ENCODE data around the gene FAM163B.

The FAM163B gene

GRCh38 chr9:133594310-133594709 lies 14.9 kb downstream of the FAM163B start:
- no peak for DNase-seq

DNA sequence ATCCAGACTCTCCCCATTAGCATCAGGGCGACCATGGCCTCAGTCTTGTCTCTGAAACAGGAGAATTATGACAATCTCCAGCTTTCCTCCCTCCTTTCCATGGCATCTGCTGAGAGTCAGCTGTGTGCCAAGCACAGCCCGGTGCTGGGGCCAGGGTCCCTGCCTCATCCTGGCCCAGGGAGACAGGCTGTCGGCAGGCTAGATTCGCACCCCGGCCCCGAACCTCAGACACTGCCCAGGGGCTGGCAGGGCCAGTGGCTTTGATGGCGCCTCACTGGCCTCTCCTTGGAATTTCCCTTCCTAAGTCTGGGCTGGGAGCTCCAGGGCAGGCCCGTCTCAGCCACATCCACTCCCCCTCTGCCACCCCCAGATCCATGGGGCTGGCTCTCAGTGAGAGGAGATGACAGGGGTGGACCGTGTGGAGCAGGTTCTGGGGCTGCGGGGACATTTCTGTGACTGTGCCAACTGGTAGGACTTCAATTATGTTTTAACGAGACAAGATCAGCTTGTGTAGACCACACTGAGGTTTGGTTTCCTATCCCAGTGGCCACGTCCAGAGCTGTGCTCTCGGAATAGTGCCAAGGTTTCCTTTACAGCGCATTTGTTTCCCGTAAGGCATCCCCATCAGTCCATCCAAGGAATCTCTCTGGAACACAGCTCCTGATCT lies 15.5 kb downstream of the FAM163B start:
- no peak for DNase-seq

- peak; percentile 33 for DNase-seq
Measured at GRCh38 chr9:133592731-133593409, 16.3 kb downstream of the FAM163B start.

- no peak for DNase-seq
Measured at GRCh38 chr9:133591985-133592384, 17.2 kb downstream of the FAM163B start.

GRCh38 chr9:133591116-133591910 lies 17.9 kb downstream of the FAM163B start:
- no peak for DNase-seq

DNA sequence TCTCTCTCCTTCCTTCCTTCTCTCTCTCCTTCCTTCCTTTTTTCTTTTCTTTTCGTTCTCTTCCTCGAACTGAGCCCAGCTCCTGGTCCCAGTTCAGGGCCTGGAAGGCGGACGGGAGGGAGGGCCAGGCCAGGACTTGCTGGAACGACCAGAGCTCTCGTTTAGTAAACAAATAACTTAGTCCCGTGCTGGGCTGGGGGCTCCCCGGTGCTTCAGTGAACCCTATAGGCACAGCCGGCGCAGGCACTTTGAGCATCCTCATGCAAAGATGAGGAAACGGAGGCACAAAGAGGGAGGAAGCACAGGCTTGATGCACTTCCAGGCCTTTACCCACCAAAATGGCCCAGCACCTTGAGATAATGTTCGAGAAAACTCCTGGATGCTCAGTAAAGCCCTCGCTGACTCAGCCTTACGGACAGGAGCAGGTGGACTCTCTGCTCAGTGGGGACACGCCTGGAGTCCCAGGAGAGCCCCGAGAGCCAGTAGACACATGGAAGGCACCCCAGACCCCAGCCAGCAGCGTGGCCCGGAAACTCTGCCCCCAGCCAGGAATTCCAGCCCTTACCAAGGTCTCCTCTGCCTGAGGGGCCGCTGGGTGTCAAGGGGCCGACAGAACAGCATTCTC lies 18.8 kb downstream of the FAM163B start:
- DNase-seq, result no peak

GRCh38 chr9:133589454-133590227 lies 19.5 kb downstream of the FAM163B start:
- DNase-seq, result peak; percentile 71

DNA sequence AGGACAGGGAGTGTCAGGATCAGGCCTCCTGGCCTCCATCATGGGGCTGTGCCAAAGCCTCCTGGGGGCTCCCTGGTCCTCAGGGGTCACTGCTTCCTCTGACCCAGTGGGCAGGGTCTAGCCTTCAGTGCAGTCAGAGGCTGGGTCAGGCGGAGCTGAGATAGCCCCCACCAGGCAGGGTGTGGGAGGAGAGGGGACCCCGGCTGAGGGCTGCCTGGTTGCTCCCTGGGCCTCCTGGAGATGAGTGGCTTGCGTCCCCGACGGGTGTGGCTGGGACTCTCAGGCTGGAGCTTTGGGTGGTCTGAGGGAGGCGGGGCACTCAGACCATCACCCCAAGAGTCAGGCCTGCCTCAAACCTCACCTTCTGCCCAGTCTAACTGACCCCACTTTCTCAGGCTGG lies 21.7 kb downstream of the FAM163B start:
- no peak for DNase-seq

DNA sequence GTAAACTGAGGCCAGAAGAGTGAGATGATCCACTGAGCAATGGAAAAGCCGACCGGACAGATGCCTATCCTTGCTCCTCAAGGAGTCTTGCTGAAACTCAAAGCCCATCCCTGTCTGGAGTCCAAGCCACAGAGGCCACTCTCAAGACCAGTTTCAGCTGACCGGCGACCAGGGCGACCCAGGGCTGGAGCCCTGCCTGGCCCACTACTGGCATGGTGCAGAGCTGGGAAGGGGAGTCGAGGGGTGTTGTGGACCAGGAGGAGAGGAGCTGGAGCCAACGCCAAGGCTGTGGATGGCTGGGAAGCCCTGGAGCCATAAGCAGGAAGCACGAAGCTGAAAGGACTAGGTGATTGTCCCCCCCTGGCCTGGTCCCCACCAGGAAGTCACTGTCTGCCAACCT lies 22.1 kb downstream of the FAM163B start:
- DNase-seq, result no peak

DNA sequence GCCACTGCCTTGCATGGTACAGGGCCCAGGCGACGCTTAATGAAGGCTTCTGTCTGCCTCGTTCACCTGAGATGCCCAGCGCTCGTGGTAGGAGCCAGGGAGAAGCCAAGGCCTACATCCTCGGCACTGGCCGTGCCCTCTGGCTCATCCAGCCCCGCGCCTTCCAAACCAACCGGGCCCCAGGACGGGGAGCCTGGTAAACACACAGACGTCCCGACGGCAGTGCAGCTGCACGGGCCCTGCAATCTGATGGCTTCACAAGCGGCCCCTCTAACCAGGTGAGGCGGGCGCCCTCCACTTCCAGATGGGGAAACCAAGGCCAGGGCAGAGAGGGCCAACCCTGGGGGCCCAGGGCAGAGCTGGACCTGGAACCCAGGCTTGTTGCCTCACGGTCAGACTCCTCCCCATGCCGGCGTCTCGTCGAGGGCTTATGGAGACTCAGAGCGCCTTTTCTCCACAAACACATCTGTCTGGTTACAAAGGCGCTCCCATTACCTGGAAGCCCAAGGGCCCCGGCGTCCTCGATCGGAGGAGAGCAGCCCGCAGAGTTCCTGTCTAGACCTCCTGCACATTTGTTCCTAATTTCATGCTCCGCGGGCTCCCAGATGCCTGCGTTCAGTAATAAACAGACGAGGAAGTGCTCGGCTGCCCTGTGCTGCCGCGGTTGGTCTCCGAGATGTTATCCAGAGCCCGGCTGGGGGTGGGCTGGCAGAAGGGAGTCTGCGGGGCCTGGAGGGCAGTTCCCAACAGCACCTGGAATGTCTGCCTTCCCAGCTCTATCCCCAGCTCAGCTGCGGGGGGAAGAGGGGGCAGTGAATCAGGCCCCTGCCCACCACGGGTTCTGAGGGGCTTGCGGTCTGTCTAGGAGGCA lies 23.5 kb downstream of the FAM163B start:
- DNase-seq, result no peak

DNA sequence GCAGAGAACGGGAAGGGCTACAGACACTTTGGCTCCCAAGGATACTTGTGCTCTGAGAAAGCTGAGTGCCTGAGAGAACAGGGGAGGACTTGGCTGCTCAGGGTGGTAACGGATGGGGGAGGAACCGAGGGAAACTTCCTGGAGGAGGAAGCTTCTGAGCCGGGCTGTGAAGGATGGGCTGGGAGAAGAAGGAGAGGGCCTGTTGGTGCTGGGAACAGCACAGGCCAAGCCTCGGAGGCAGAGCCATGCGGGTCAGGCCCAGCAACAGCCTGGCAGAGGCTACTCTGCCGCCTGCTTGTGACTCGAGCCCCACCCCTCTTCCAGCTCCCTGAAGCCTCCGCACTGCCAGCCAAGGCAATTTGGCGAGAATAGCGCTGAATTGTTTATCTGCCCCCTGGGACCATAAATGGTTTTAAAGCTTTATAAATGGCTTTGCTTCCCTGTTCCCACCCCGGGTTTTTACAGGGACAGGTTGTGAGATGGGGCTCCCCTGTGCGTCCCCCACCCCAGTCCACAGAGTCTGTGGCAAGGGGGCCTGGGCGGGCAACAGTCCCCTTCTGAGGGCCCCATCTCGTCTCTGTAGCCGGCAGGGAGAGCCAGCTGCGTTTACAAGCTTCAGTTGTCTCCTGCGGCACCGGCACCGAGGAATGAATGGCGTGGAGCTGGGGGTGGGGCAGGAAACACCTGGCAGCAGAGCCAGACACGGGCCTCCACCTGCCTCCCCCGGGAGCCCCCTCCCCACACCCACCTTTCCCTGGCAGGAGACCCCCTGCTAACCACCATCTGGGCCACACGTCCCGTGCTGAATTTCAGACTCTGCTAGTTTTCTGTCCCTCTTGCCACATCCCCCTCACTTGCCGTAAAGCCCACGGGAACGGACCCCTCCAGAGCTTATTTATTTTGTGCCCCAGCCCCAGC lies 24.4 kb downstream of the FAM163B start:
- no peak for DNase-seq

DNA sequence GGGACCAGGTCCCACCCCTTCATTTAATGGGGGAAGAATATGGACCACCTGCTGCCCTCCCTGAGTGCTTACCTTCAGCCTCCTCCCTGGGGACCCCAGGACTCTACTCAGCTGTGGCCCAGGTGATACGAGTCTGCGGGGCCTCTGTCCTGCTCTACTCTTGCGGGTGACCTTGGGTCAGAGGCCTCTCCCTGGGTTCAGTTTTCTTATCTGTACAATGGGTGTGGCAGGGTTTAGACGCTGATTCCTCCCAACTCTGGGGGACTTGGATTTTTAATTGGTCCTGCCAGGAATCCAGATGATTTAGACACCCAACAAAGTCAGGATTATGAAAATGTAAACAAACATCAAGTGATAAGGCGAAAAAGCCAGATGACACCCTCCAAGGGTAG lies 25.0 kb downstream of the FAM163B start:
- DNase-seq, result no peak

- DNase-seq, result no peak
Measured at GRCh38 chr9:133583586-133583985, 25.6 kb downstream of the FAM163B start.

GRCh38 chr9:133583111-133583510 lies 26.1 kb downstream of the FAM163B start:
- no peak for DNase-seq

GRCh38 chr9:133582501-133583045 lies 26.6 kb downstream of the FAM163B start:
- DNase-seq, result no peak

DNA sequence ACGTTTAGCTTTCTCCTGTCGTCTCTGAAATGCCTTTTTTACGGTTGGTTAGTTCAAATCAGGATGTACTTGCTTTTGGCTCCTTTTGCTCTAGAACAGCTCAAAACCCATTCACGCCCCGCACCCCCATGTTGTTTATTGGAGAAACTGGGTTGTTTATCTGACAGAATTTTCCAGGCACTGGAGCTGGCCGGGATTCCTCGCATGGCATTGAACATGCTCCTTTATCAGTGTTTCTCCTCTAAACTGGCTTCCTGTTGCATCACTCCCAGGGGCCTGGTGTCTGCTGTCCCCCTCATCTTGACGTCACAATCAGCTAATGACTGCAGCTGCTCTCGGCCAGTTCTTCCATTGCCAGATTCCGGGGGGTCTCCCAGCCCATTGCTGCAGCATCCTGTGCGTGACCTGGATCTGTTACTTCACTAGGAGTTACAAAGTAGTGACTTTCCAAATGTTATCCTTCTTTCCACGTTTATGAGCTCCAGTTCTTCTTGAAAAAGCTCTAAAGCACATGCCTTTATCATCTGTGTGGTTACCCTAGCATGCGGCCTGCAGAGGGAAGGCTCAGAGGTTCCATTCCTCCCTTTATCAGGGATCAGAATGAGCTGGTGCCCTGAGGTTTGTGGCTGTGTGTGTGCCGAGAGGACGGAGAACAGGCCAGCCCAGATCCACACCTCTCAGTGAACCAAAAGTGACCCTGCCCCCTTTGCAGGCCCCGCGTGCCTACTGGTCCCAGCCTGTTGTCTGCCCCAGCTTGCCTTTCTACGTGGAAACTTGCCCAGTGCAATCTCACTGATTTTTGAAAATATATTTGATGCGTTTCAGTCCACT lies 27.5 kb downstream of the FAM163B start:
- no peak for DNase-seq

GRCh38 chr9:133581011-133581410 lies 28.2 kb downstream of the FAM163B start:
- no peak for DNase-seq

DNA sequence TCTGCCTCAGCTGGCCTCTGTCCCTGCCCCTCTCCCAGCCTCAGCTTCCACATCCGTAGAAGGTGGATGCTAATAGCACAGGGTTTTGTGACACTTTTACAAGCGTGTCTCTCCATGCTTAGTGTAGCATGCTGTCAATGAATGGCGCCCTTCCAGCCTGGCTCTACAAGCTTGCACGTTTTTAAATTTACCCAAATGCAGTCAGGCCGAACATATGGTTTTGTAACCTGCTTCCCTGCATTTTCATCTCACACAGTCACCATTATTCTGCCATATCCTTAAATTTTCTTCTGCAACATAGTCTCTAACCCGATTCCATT lies 28.8 kb downstream of the FAM163B start:
- no peak for DNase-seq
